Left ventricle myocardium inferior (tissue), 1 donor: Measurements from ENCODE around the gene IWS1. TPM values are rescaled to one million over a fixed set of nuclear protein-coding genes. Genes with fewer than 3 reads are reported as not detected.

Source experiments
- DNase-seq: peaks from one replicate; pipeline ENCODE4 v3.0.0-alpha.2; 2020
- H3K27ac ChIP-seq: fragments of 200-600 bp; replicated peaks from 2 replicates; pipeline ENCODE4 v1.8.0; 2021
- H3K27me3 ChIP-seq: fragments of 200-600 bp; 2 replicates; pipeline ENCODE4 v1.8.0; 2021; ENCODE audit warnings: low read depth
- H3K36me3 ChIP-seq: fragments of 200-600 bp; 2 replicates; pipeline ENCODE4 v1.8.0; 2021
- H3K4me1 ChIP-seq: fragments of 200-600 bp; 2 replicates; pipeline ENCODE4 v1.8.0; 2021
- H3K4me3 ChIP-seq: fragments of 200-600 bp; 2 replicates; pipeline ENCODE4 v1.8.0; 2021; ENCODE audit warnings: mild to moderate bottlenecking, moderate library complexity
- H3K9me3 ChIP-seq: fragments of 200-600 bp; replicated peaks from 2 replicates; pipeline ENCODE4 v1.8.0; 2021
- intact Hi-C: fragments of 100-400 bp; cut with micrococcal nuclease; formaldehyde crosslinking; loops from one replicate; pipeline ENCODE4 v1.11.0; 2022
- total RNA-seq: library from RNA; stranded (reverse); fragmentation: NEBNext Ultra II Directional; extraction: Animal tissue kit (Norgen Biotek cat#: 25700); gene quantifications from one replicate; pipeline ENCODE4 v1.2.1, GENCODE V29; 2021
- TF ChIP-seq, protein P1 (sequence below): fragments of 200-600 bp; IDR thresholded peaks from 2 replicates; pipeline ENCODE4 v1.8.0; 2021; ENCODE audit warnings: antibody characterized with exemption, mild to moderate bottlenecking, borderline replicate concordance
- donor health status: DM: no; HTN: yes; CAD: no; lungs with severe emphysema.

Gene IWS1
- total RNA-seq, 1 donor from 2014 or later: 59.8 TPM

DNA sequence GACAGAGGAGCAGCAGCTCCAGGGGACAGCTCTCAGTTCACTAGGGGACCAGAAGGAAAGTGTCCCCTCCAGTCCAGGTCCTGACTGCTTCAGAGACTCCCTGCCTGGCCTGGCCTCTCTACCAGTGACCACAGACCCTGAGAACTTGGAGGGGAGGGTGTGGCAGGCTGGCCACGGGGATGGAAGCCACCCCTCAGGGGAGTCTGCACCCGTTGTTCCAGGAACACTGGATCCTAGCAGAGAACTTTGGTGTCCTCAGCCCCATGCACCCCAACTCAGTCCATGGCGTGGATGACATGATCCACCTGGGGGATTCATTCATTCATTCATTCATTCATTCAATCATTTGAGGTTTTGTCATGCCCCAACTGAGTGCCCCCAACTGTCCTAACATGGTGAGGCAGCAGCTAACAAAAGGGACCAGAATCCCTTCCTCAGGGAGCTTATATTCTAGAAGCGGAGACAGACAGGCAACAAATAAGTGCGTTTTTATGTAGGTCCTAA, 41.1 kb upstream of the IWS1 start:
- Histone ChIP-seq H3K27me3 (no peaks in the 10 kb centered on the region), H3K36me3 (no peaks in the 10 kb centered on the region), H3K4me3 (no peak overlapping the region), H3K9me3 (no peaks in the 10 kb centered on the region), H3K27ac (no peak overlapping the region), H3K4me1 (peaks cover 27% of the 10 kb centered on the region)
- DNase-seq: no peak
- intact Hi-C loops: no loop called here
- TF ChIP-seq, protein P1, sequence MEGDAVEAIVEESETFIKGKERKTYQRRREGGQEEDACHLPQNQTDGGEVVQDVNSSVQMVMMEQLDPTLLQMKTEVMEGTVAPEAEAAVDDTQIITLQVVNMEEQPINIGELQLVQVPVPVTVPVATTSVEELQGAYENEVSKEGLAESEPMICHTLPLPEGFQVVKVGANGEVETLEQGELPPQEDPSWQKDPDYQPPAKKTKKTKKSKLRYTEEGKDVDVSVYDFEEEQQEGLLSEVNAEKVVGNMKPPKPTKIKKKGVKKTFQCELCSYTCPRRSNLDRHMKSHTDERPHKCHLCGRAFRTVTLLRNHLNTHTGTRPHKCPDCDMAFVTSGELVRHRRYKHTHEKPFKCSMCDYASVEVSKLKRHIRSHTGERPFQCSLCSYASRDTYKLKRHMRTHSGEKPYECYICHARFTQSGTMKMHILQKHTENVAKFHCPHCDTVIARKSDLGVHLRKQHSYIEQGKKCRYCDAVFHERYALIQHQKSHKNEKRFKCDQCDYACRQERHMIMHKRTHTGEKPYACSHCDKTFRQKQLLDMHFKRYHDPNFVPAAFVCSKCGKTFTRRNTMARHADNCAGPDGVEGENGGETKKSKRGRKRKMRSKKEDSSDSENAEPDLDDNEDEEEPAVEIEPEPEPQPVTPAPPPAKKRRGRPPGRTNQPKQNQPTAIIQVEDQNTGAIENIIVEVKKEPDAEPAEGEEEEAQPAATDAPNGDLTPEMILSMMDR: no peak

DNA sequence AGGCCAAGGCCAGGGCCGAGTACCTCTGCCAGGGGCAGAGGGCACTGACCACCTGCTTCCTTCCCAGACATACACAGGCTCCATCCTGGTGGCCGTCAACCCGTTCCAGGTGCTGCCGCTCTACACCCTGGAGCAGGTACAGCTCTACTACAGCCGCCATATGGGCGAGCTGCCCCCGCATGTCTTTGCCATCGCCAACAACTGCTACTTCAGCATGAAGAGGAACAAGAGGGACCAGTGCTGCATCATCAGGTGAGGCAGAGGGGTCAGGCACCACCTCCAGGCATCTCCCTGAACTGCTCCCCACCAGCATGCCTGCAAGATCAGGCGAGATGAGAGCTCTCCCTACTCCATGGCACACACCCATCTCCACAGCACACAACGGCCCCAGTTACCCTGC, 40.3 kb upstream of the IWS1 start:
- H3K9me3 ChIP-seq: no peaks in the 10 kb centered on the region
- no peak overlapping the region for H3K4me3 ChIP-seq
- TF ChIP-seq, protein P1: no peak
- H3K36me3 ChIP-seq: no peaks in the 10 kb centered on the region
- H3K4me1 ChIP-seq: peaks cover 27% of the 10 kb centered on the region
- H3K27ac ChIP-seq: no peak overlapping the region
- H3K27me3 ChIP-seq: no peaks in the 10 kb centered on the region
- intact Hi-C loops: no loop called here
- DNase-seq: no peak

DNA sequence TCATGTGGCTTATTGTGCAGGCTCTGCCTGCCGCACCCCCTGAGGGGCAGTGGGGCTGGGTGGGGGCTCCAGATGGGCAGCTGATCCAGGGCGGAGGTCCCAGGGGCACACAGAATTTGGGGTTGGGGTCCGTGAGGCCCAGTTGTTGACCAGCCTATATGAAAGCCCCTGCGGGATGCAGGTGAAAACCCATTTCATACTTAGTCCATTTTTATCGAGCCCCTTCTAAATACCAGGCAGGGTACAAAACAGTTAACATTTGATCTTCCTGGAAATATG, 39.8 kb upstream of the IWS1 start:
- no peak overlapping the region for H3K27ac ChIP-seq
- H3K4me3 ChIP-seq: no peak overlapping the region
- no peaks in the 10 kb centered on the region for H3K27me3 ChIP-seq
- H3K36me3 ChIP-seq: no peaks in the 10 kb centered on the region
- DNase-seq: no peak
- H3K4me1 ChIP-seq: peaks cover 27% of the 10 kb centered on the region
- intact Hi-C loops: no loop called here
- TF ChIP-seq, protein P1: no peak
- H3K9me3 ChIP-seq: no peaks in the 10 kb centered on the region

DNA sequence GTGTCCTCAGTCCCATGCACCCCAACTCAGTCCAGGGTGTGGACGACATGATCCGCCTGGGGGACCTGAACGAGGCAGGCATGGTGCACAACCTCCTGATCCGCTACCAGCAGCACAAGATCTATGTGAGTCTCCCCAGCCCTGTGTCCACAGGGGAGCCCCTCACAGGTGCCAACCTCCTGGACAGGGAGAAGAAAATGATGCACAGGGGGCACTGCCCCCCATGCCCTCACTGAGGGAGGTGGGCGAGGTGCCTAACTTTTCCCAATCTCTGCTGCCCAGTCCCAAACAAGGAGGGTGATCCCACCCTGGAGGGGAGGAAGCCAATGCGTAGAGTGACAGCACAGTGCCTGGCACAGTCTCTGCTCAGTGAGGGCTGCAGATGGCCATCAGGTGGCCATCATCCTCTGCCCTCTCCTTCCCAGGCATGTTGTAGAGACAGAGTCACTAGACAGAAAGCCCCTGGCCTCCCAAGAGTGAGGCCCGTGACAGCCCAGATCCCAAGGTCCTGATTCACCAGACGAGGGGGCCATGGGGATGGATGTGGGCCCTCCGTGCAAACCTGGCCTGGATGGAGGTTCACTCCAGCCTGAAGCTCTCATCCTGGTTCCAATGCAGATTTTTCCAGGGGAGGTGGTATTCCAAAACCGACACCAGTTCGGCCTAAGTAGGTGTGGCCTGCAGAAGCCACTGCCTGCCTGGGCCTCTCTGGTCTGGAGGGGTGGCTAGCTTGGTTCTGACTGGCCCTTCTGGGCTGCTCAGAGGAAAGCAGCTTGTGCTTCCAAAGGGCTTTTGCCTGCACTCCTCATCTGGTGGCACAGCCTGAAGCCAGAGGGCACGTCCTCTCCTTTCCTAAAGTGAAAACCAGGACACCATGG, 39.2 kb upstream of the IWS1 start:
- H3K36me3 ChIP-seq: no peaks in the 10 kb centered on the region
- TF ChIP-seq, protein P1: no peak
- no peaks in the 10 kb centered on the region for H3K9me3 ChIP-seq

DNA sequence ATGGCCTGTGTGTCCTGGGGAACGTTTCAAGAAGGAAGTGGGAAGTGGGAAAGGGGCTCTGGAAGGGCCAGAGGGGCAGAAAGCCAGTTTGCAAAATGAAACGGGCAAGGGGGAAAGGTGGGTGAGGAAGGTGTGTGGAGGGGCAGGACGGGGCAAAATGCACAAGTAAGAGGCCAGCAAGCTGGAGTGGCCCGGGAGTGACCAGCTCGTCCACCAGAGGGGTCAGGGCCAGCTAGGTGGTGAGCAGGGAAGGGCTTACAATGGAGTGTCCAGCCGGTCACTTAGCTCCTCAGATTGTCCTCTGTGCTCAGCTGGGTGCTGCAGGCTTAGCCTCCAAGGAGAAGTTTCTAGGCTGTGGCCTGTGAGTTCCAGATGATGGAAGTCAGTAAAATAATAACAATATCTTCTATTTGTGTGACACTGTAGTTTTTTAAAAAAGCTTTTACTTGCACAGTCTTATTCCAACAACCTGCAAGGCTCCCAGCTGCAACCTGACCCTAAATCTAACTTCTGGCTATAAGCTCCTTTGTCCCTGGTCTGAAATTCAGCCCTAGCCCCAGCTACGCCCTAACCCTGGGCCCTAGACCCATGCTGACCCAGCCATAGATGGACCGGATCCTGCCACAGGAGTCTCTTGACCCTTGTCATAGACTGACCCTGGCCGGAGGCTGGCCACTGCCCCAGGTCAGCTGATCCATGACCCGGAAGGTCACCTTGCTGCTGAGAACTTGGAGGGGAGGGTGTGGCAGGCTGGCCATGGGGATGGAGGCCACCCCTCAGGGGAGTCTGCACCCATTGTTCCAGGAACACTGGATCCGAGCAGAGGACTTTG, 38.4 kb upstream of the IWS1 start:
- intact Hi-C loops: no loop called here
- TF ChIP-seq, protein P1: no peak
- no peaks in the 10 kb centered on the region for H3K27me3 ChIP-seq
- DNase-seq: no peak
- no peaks in the 10 kb centered on the region for H3K9me3 ChIP-seq
- H3K4me1 ChIP-seq: peaks cover 14% of the 10 kb centered on the region
- no peak overlapping the region for H3K27ac ChIP-seq
- H3K4me3 ChIP-seq: no peak overlapping the region
- H3K36me3 ChIP-seq: no peaks in the 10 kb centered on the region

More for the DNA sequence above, 39.2 kb upstream of the IWS1 start:
- Histone ChIP-seq H3K4me1 (peaks cover 23% of the 10 kb centered on the region), H3K27me3 (no peaks in the 10 kb centered on the region), H3K4me3 (no peak overlapping the region), H3K27ac (no peak overlapping the region)
- intact Hi-C loops: no loop called here
- no peak for DNase-seq
